ENCODE data around the gene INPP5E.

DNA sequence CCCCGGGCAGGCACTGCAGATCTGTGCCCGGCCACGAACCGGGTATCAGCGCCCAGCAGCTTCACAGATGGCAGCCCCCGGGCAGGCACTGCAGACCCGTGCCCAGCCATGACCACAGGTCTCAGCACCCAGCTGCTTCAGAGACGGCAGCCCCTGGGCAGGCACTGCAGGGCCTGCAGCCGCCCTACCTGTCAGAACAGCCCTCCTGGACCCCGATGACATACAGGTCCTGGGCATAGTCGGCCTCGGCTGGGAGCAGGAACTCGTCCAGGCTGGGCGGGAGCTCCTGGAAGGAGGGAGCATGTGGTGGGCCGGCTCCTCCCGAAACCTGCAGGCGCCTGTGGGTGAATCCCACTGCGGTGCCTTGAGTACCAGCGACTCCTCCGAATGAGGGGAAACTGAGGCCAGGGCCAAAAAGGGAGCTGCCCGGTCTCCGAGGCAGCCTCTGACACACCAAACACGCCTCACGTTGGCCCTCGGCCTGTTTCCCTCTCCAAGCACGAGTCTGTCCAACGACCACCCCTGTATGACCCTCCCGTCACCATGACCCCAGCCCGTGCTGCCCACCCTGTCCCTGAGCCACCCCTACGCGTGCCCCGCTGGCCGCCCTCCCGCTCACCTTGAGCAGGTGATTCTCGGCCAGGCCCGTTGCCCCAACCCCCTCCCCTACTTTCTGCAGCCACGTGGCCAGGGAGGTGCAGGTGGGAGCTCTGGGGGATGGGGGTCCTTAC, 5.6 kb downstream of the INPP5E start:
- TF ChIP-seq, protein P1, sequence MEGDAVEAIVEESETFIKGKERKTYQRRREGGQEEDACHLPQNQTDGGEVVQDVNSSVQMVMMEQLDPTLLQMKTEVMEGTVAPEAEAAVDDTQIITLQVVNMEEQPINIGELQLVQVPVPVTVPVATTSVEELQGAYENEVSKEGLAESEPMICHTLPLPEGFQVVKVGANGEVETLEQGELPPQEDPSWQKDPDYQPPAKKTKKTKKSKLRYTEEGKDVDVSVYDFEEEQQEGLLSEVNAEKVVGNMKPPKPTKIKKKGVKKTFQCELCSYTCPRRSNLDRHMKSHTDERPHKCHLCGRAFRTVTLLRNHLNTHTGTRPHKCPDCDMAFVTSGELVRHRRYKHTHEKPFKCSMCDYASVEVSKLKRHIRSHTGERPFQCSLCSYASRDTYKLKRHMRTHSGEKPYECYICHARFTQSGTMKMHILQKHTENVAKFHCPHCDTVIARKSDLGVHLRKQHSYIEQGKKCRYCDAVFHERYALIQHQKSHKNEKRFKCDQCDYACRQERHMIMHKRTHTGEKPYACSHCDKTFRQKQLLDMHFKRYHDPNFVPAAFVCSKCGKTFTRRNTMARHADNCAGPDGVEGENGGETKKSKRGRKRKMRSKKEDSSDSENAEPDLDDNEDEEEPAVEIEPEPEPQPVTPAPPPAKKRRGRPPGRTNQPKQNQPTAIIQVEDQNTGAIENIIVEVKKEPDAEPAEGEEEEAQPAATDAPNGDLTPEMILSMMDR (IDR thresholded peaks at IDR 0.05), result no peak
- TF ChIP-seq EP300 (IDR thresholded peaks at IDR 0.05), result no peak
